Osteoblast (primary cell): ENCODE data around the gene OBSL1. TPM values are rescaled to one million over a fixed set of nuclear protein-coding genes. Genes with fewer than 3 reads are reported as not detected.

ENCODE experiments used
- DNase-seq: peaks from one replicate; pipeline ENCODE4 v3.0.0; 2011; ENCODE audit warnings: low spot score, mixed read lengths; ENCODE audit not compliant: insufficient read length; ENCODE audit errors: missing footprints
- H2AFZ ChIP-seq: 2 replicates; pipeline ENCODE4 v1.6.0; 2011; ENCODE audit warnings: mild to moderate bottlenecking, low read length
- H3K27ac ChIP-seq: 2 replicates; pipeline ENCODE4 v1.5.1; 2011; ENCODE audit warnings: mild to moderate bottlenecking, low read depth, low read length, moderate library complexity
- H3K27me3 ChIP-seq: 2 replicates; pipeline ENCODE4 v1.6.0; 2012; ENCODE audit warnings: mild to moderate bottlenecking, control low read depth, inconsistent platforms, low read length, moderate library complexity; ENCODE audit not compliant: insufficient read depth
- H3K36me3 ChIP-seq: 2 replicates; pipeline ENCODE4 v1.5.1; 2011; ENCODE audit warnings: mild to moderate bottlenecking, low read length, control low read depth, moderate library complexity; ENCODE audit not compliant: insufficient read depth
- H3K4me1 ChIP-seq: 2 replicates; pipeline ENCODE4 v1.5.1; 2011; ENCODE audit warnings: mild to moderate bottlenecking, low read length, control low read depth, moderate library complexity; ENCODE audit not compliant: insufficient read depth
- H3K4me2 ChIP-seq: 2 replicates; pipeline ENCODE4 v1.6.0; 2011; ENCODE audit warnings: mild to moderate bottlenecking, low read length; ENCODE audit not compliant: insufficient read depth
- H3K4me3 ChIP-seq: fragments of 200-600 bp; sonication (generic); 3 replicates; pipeline ENCODE4 v1.5.1; 2012; ENCODE audit warnings: mild to moderate bottlenecking, low read length, inconsistent platforms; ENCODE audit not compliant: insufficient read depth
- H3K79me2 ChIP-seq: 2 replicates; pipeline ENCODE4 v1.6.0; 2012; ENCODE audit warnings: mild to moderate bottlenecking, low read length, control low read depth, inconsistent platforms; ENCODE audit not compliant: insufficient read depth
- H3K9me3 ChIP-seq: 2 replicates; pipeline ENCODE4 v1.5.1; 2011; ENCODE audit warnings: low read depth, low read length, control low read depth
- H4K20me1 ChIP-seq: 2 replicates; pipeline ENCODE4 v1.6.0; 2012; ENCODE audit warnings: mild to moderate bottlenecking, low read length, control low read depth; ENCODE audit not compliant: insufficient read depth
- total RNA-seq: library from RNA; depleted of rRNA; stranded (reverse); fragments of >200 nt; gene quantifications from 2 replicates; pipeline ENCODE4 v1.2.3, GENCODE V29; 2012
- TF ChIP-seq, protein P1 (sequence below): IDR thresholded peaks from 2 replicates; pipeline ENCODE4 v1.5.1; 2011; ENCODE audit warnings: mild to moderate bottlenecking, low read depth, low read length, moderate library complexity; ENCODE audit errors: extremely low read depth

The OBSL1 gene
- total RNA-seq, 1 donor, result 65.9 TPM

DNA sequence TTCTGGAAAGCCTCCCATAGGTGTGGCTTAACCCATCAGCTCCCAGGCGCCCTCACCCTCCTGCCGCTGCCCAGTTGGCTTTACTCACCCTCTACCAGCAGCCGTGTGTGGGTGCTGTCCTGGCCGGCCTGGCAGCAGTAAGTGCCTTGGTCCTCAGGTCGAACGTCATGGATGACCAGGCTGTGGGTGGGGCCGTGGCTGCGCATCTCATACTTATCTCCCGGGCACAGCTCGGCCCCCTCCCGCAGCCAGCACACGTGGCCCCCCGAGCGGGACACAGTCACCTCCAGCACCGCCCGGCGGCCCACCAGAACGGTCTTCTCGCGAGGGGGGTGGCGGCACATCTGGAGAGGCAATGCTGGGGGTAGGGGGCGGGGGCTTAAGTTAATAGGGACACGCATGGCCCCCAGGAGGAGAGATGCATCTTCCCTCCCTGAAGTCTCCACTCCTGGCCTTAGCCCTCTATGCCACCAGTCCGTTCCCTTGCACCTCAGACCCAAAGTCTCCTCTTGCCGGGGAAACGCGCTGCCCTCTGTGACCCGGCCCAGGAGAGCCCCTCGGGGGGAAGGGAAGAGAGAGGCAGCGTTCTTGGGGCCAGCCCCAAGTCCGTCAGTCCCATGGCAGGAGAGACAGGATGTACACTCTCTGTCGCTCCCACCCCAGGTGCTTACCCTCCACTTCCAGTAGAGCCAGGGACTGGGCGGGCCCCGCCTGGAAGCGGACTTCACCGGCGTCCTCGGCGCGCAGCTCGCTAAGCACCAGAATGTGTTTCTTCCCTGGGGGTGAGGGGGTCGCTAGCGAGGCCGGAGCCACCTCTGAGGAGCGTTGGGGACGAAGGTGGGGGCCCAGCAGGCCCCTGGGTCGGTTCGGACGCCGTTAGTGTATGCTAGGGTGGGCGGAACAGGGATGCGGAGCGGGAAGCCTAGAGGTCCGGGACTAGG, 19.6 kb downstream of the OBSL1 start:
- H3K4me1 ChIP-seq, result peaks cover 13% of the 10 kb centered on the region
- peak overlapping the region; percentile 85 for H2AFZ ChIP-seq
- H3K36me3 ChIP-seq, result no peaks in the 10 kb centered on the region
- H3K9me3 ChIP-seq, result no peaks in the 10 kb centered on the region
- H3K79me2 ChIP-seq, result no peaks in the 10 kb centered on the region
- TF ChIP-seq, protein P1, sequence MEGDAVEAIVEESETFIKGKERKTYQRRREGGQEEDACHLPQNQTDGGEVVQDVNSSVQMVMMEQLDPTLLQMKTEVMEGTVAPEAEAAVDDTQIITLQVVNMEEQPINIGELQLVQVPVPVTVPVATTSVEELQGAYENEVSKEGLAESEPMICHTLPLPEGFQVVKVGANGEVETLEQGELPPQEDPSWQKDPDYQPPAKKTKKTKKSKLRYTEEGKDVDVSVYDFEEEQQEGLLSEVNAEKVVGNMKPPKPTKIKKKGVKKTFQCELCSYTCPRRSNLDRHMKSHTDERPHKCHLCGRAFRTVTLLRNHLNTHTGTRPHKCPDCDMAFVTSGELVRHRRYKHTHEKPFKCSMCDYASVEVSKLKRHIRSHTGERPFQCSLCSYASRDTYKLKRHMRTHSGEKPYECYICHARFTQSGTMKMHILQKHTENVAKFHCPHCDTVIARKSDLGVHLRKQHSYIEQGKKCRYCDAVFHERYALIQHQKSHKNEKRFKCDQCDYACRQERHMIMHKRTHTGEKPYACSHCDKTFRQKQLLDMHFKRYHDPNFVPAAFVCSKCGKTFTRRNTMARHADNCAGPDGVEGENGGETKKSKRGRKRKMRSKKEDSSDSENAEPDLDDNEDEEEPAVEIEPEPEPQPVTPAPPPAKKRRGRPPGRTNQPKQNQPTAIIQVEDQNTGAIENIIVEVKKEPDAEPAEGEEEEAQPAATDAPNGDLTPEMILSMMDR, result no peak
- DNase-seq, result peak; percentile 95
- peak overlapping the region; percentile 76 for H3K4me3 ChIP-seq
- H3K27me3 ChIP-seq, result peaks cover 2% of the 10 kb centered on the region
- H3K27ac ChIP-seq, result peak overlapping the region; percentile 45
- peaks cover 2% of the 10 kb centered on the region for H4K20me1 ChIP-seq
- H3K4me2 ChIP-seq, result peak overlapping the region; percentile 88

DNA sequence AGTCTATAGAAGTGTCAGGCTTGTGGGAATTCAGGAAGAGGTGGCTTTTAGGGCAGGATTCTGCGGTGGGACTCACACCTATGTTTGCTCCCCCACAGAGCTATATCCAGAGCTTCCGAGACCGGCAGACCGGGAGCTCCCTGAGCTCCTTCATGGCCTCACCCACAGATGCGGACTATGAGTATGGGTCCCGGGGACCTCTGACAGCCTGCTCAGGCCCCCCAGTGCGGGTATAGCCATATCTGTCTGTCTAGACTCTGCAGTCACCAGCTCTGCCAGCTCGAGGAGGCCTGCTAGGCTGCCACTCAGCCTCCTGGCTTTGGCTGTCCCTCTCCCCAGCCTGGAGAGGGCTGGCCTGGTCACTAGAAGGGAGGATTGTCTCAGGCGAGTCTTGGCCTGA, 21.7 kb downstream of the OBSL1 start:
- H3K27ac ChIP-seq, result no peak overlapping the region
- H2AFZ ChIP-seq, result no peak overlapping the region
- H3K4me3 ChIP-seq, result no peak overlapping the region
- H3K4me2 ChIP-seq, result no peak overlapping the region
- no peaks in the 10 kb centered on the region for H3K9me3 ChIP-seq
- H4K20me1 ChIP-seq, result peaks cover 3% of the 10 kb centered on the region
- H3K27me3 ChIP-seq, result peaks cover 2% of the 10 kb centered on the region
- TF ChIP-seq, protein P1, result no peak
- peaks cover 13% of the 10 kb centered on the region for H3K4me1 ChIP-seq
- DNase-seq, result no peak
- no peaks in the 10 kb centered on the region for H3K79me2 ChIP-seq
- H3K36me3 ChIP-seq, result no peaks in the 10 kb centered on the region

DNA sequence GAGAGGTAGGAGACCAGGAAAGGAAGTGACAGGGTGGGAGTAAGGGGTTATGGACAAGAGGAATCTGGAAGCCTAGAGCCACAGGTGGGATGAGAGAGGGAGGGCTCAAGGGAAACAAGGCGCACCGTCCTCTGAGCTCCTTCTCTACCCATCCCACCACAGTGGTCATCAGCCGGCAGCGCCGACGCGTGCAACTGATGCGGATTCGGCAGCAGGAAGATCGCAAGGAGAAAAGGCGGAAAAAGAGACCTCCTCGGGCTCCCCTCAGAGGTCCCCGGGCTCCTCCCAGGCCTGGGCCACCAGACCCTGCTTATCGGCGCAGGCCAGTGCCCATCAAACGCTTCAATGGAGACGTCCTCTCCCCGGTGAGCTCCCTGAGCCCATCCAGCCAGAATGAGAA, 22.3 kb downstream of the OBSL1 start:
- H3K27ac ChIP-seq, result no peak overlapping the region
- no peak overlapping the region for H3K4me3 ChIP-seq
- H4K20me1 ChIP-seq, result peaks cover 8% of the 10 kb centered on the region
- peaks cover 16% of the 10 kb centered on the region for H3K4me1 ChIP-seq
- H3K79me2 ChIP-seq, result no peaks in the 10 kb centered on the region
- no peak overlapping the region for H3K4me2 ChIP-seq
- peaks cover 2% of the 10 kb centered on the region for H3K27me3 ChIP-seq
- TF ChIP-seq, protein P1, result no peak
- no peaks in the 10 kb centered on the region for H3K36me3 ChIP-seq
- H3K9me3 ChIP-seq, result no peaks in the 10 kb centered on the region
- no peak overlapping the region for H2AFZ ChIP-seq
- DNase-seq, result no peak

DNA sequence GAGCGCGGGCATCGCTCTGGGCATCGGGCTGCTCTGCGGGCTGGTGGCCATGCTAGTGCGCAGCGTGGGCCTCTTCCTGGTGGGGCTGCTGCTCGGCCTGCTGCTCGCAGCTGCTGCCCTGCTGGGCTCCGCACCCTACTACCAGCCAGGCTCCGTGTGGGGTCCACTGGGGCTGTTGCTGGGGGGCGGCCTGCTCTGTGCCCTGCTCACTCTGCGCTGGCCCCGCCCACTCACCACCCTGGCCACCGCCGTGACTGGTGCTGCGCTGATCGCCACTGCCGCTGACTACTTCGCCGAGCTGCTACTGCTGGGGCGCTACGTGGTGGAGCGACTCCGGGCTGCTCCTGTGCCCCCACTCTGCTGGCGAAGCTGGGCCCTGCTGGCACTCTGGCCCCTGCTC, 23.7 kb downstream of the OBSL1 start:
- TF ChIP-seq, protein P1, result no peak
- Histone ChIP-seq H3K9me3 (no peaks in the 10 kb centered on the region), H3K4me2 (no peak overlapping the region), H3K36me3 (no peaks in the 10 kb centered on the region), H3K4me1 (peaks cover 12% of the 10 kb centered on the region), H2AFZ (no peak overlapping the region), H3K27me3 (no peaks in the 10 kb centered on the region), H3K4me3 (no peak overlapping the region), H3K79me2 (peaks cover 1% of the 10 kb centered on the region), H4K20me1 (peaks cover 9% of the 10 kb centered on the region), H3K27ac (no peak overlapping the region)
- DNase-seq, result no peak
